Esophagus mucosa (tissue), 1 donor: ENCODE results near the gene SMOC1. TPM values are rescaled to one million over a fixed set of nuclear protein-coding genes. Genes with fewer than 3 reads are reported as not detected.
"Not testable (repeated sequence)": the region's sequence is repeated elsewhere in the genome, so short reads cannot be mapped to it uniquely, and the experiment has no call there.

Experiments
- ATAC-seq: fragments of 200-7000 bp; cut with Tn5 transposase; one replicate; pipeline ENCODE4 v1.9.1; 2020
- total RNA-seq: library from RNA; stranded (reverse); gene quantifications from one replicate; pipeline ENCODE4 v1.2.4, GENCODE V29; 2023
- donor health status: DM: yes; HTN: yes; CAD: no.

Gene SMOC1
- total RNA-seq, 1 donor from 2014 or later, result 0.12 TPM

GRCh38 chr14:69901113-69901951 lies 22.1 kb downstream of the SMOC1 start:
- no peak for ATAC-seq

DNA sequence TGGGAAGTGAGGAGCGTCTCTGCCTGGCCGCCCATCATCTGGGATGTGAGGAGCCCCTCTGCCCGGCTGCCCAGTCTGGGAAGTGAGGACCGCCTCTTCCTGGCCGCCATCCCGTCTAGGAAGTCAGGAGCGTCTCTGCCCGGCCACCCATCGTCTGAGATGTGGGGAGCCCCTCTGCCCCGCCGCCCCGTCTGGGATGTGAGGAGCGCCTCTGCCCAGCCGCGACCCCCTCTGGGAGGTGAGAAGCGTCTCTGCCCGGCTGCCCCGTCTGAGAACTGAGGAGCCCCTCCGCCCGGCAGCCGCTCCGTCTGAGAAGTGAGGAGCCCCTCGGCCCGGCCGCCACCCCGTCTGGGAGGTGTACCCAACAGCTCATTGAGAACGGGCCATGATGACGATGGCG lies 23.8 kb downstream of the SMOC1 start:
- not testable (repeated sequence) for ATAC-seq

- ATAC-seq, result no peak
These were observed 25.0 kb downstream of the SMOC1 start for GRCh38 chr14:69904246-69904645.

GRCh38 chr14:69906201-69906600 lies 27.0 kb downstream of the SMOC1 start:
- ATAC-seq, result no peak

DNA sequence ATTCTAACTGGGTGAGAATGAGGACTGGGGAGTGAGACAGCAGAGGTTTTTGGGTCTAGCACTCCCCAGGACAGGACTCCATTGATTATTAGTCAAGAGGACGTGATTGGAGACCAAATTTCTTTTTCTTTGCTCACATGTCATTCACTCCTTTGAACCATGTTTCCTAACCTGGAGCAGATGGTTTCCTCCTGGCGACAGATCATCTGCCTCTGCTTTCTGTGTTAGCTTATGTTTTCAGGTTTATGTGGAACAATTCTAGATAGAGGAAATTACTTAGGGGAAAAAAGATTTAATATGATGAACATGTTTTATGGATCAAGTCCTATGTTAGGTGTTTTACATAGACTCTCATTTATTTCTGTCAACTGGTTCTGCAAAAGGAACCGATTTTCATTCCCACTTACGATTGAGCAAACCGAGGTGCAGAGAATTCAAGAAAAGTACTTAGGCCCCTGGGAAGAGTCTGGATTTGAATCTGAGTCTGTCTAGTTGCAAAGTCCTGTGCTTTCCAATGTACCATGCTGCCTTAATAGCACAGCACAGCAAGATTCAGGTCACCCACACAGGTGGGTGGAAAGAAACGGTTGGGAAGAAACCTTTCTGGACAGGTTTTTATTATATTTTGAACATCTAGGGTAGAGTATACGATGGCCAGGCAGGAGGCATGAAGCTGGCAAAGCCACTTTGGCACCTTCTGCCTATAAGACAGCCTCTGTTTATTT lies 30.8 kb downstream of the SMOC1 start:
- no peak for ATAC-seq

GRCh38 chr14:69910871-69911270 lies 31.7 kb downstream of the SMOC1 start:
- no peak for ATAC-seq

- ATAC-seq, result no peak
These were observed 34.5 kb downstream of the SMOC1 start for GRCh38 chr14:69913686-69914085.

DNA sequence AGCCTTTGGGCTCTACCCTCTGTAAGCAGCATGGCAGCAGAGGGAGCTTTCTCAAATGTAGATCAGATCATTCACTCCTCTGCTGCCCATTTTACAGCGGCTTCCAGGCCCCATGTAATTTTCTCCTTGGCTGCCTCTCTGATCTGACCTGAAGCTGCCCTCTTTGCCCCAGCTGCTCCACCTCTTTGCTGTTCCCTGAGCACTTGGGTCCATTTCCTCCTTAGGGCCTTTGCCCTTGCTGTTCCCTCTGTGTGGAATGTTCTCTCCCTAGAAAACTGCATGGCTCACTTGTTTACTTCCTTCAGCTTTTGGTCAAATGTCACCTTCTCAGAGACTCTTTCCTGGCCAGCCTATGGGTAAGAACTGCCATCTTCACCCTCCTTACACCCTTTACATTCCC lies 37.2 kb downstream of the SMOC1 start:
- ATAC-seq, result no peak

DNA sequence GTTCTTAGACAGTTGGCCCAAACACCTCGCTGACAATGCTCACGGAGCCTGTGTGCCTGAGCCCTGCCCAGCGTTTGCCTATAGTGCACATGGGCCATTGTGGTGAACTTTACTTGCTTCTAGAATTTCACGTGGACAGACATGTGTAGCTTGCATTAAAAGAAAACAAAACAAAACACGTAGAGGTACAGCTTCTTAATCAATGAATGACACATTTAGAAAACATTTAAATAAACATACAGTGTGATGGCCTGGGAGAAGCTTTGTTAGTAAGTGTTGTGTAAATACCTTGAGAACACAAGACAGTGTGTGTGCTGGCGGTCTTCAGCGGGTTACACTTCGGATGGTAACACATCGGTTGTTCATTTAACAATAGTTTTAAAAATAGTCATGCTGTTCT lies 38.1 kb downstream of the SMOC1 start:
- ATAC-seq, result no peak

DNA sequence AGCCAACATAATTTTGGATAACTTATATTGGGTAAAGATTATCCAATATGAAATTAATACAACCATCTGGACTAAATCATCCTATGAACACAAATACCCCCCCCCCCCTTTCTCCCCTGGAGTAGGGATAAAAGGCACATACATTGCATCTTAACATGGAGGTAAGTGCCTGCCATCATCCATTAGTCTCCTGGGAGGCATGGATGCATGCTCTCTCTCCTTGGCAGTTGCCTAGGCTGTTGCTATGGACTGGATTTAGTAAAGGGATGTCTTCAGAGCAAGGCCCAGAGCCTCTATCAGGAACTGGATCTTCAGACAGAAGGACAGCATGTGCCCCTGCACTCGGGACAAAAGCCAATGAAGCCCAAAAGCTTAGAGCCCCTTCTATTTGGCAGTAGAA lies 40.6 kb downstream of the SMOC1 start:
- ATAC-seq, result no peak

DNA sequence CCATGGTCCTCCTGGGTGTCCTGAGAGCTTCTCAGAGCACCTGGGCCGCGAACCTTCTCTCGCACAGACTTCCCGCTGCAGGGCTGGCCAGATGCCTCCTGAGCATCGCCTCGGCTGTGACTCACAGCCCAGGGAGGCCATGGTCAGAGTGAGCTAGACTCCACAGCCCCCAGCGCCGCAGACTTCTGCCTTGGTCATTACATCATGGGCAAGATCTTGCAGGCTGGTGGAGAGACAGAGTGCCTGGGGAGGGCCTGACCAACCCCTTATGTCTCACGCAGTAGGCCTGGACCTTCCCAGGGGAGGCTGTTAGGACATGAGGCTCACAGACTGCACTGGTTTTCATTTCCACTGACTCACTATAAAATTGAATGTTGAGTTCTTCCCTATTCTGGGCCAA lies 41.8 kb downstream of the SMOC1 start:
- ATAC-seq, result no peak

DNA sequence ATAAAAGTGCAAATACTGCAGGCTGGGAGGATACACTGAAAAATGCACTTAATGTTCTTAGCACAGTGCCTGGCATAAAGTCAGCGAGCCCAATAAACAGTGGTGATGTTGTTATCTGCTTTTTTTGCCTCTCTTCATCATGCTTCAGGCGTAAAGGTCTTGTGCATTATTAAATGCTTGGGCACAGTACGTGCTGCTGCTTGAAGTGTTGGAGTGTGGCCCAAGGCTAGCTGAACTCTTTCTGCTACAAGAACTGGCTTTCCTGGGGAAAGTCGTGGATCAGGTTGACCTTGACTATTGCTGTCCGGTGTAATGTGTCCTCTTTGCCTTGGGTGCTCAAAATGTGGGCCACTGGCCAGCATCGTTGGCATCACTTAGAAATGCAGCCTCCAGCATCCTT lies 43.0 kb downstream of the SMOC1 start:
- no peak for ATAC-seq

GRCh38 chr14:69924201-69924600 lies 45.0 kb downstream of the SMOC1 start:
- no peak for ATAC-seq

DNA sequence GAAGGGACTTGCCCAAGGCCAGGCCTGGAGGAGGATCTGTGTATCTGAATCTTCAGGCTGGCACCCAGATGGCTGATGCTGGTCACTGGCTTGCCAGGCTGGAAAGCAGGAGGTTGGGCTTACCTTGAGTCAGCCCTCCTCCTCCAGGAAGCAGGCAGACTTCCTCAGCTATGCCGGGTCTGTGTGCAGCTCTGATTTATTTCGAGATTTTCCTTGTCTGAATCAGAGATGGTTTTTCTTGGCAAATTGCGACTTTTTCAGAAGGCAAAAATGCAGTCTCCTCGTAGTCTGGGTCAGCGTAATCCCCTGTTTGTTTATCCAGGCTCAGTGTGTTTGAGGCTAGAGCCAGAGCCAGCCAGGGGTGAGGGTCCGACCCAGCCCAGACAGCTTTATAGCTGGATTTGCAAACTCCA lies 48.9 kb downstream of the SMOC1 start:
- no peak for ATAC-seq

DNA sequence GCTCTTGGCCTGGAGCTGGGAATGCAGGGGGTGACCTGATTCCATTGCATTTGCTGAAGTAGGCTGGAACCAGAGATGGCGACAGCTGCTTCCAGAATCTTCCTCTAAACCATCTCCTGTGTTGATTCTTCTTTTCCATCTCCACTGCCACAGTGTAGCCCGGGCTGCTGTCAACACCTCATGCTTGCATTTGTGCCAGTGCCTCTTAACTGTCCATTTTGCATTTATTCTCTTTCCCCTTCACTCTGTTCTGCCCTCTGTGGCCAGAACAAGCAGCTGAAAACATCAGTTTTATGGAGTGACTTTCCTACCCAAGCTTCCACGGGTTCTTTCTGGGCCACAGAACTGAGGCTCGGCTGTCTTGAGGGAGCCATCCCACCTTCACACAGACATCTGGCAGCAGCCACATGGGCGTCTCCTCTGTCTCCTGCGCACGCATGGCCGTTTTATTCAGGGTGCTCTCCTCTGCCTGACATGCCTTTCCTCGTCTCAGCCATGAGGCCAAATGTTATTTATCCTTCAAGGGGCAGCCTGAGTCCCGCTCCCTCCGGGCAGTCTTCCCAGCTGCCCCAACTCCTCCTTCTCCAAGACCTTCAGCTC lies 51.7 kb downstream of the SMOC1 start:
- ATAC-seq, result no peak

DNA sequence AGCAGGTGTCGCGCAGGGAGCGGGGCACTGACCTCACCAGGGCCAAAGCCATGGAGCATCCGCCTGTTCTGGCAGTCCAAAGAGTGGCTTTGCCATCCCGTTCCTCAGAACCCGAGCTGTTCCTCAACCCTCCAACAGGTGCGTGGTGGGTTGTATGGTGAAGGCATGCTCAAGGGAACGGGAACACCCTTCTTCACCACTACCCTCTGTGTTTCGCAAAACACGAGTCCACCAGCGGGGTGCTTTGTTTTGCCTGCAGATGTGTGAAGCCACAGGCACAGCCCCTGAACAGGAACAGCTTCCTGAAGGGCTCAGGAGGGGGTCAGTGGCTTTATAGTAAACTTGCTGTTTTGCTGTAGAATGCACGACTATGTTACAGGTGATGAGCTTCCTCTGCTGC lies 52.7 kb downstream of the SMOC1 start:
- ATAC-seq, result no peak

GRCh38 chr14:69932391-69932790 lies 53.2 kb downstream of the SMOC1 start:
- ATAC-seq, result no peak

GRCh38 chr14:69933623-69934275 lies 54.5 kb downstream of the SMOC1 start:
- no peak for ATAC-seq

DNA sequence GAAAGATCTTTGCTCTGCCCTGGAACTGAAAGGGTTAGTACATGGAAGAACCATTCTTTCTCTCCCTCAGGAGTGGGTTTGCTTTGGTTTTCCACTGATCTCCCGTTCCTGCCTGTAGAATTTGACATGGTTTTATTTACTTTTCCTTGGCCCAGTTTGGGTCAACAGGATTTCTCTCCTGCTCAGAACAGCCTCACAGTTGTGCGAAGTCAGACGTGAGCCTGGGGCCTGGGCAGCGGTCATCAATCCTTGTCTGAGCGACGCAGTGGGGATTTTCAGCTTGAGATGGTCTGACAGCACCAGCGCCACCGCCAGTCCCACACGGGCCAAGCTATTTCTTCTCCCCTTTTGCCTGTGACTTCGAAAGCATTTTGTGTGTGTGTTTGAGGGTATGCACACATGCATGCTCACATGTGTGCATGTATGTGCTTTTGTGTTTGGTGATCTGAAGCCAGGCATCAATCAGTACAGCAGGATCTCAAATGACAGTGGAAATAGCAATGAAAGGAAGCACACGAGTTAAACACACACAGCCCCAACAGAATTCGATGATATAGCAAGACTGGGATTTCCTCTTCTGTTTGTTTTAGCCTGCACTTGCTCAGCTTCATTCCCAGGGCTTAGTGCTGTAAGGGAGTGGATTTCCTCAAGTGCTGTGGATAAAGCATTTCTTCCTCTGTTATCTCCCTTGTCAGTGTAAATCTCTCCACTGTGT lies 58.3 kb downstream of the SMOC1 start:
- ATAC-seq, result no peak

DNA sequence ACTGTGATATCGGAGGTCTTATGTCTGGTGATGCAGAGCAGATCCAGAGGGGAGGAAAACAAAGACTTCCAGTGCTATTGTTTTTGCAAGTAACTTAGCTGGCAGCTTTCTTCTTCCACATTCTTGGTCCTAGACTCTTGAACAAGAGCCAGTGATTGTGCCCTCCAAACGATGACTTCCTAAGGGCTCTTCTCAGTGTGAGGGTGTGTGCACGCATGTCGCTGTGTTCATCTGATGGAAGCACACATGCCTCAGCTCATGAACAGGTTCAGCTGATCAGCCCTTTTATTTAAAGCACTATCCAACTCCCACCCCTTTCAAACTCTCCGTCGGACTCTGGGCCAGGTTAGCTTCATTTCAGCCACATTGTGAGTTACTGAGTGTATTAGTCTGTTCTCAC lies 59.5 kb downstream of the SMOC1 start:
- ATAC-seq, result no peak

DNA sequence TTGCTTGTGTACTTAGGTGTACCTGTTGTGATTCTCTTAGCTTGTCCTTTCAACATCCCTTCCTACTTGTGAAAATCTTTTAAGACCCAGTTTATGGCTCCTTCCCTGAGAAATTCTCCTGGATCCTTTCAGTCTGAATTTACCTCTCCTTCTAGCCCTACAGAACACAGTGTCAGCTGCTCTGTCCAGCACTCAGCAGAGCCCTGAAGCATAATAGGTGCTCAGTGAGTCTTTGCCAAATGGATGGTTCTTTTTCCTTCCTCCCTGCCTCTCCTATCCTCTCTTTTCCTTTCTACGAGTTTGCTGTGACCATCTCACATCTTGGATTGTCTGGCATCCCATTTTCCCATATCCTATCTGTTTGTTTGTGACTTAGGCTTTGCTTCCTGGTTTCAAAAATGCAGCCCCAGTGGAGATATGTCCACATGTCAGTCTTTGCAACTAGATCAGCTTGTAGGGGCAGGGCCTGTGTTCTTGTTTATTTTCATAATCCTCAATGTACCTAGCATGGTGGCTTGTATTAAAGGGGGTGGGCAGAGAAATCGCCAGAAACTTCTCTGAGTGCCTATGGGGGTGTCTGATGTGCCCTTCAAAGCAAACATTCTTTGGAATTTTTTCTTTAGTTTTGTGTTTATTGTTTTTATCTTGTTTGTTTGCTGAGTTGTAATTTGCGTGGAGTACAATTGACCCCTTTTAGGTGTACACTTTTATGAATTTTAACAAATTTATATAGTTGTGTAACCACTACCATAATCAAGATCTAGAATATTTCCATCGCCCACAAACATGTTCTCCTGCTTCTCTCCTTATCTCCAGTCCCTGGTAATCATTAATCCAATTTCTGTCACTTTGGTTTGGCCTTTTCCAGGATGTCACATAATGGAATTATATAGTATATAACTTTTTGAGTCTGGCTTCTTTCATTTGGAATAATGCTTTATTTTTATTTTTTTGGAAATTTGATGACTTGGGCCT lies 62.8 kb downstream of the SMOC1 start:
- no peak for ATAC-seq
